Measurements from ENCODE around the gene ALDH1L1.

Gene ALDH1L1

DNA sequence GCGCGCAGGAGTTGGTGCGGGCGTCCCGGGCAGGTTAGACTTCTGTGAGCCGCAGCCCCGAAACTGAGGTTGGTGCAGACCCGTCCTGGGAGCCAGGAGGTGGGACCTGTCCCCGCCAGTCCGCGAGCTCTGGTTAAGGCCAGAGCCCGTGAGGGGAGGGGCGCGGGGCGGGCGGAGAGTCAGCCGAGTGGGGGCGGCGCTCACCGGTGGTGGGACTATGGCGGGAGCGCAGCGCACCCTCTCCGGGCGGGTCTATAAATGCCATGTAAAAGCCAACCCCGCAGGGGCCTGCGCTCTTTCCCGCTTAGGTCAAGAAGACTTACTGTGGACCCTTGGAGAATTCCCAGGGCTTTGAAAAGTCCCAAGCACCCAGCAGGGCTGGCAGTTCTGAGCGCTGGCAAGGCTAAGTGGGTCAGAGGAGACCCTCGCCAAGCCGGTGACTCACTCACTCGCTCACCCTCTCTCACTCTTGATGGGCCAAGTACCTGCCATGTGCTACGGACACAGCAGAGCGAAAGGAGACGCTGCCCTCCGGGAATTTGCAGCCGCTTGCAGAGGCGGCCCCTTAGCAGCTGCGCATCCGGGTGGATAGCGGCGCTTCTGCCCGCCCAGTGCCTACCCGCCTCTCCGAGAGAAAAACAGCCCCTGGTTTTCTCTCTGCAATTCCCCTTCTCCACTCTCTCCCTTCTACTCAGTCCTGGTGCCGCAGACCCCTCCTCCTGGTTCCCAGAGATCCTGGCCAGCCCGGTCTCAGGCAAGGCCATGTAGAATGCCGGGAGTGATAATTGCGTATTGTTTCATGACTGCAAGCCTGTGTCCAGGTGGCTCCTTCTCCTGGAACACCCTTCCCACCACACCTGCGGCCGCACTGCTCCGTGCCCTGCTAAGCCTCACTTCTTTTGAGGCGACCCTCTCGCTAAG lies at the start of gene ALDH1L1:
ALDH1L1 (minus strand) TSS at position 110 of the 921 bp plus-strand sequence. CDS start 19,607 bp downstream, outside the sequence.
- in situ Hi-C loops (cut with HindIII; ENCODE audit: low pct_ligation_motif_present, low pct_unique_long_range_greater_than_20kb, low sequenced_read_pairs): no loop called here
- DNase-seq: peak; percentile 39

DNA sequence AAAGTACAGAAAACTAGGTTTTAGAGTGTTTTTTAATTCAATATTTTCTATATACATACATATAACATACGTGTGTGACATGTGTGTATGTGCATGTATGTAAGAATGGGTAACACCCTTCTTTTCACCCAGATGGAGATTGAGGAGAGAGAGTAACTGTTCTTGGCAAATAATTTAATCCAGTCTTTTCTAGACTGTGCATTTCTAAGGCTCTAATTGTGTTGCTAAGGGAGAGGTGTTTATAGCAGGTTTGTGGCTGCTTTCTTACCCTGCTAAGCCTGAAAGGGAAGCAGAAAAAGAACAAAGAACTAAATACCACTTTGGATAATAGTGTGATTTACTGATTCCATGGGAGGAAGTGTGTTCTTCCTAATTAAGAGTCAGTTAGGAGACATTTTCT lies 46.0 kb upstream of the ALDH1L1 start:
- DNase-seq: no peak
- in situ Hi-C loops (cut with HindIII; ENCODE audit: low pct_ligation_motif_present, low pct_unique_long_range_greater_than_20kb, low sequenced_read_pairs): no loop called here

DNA sequence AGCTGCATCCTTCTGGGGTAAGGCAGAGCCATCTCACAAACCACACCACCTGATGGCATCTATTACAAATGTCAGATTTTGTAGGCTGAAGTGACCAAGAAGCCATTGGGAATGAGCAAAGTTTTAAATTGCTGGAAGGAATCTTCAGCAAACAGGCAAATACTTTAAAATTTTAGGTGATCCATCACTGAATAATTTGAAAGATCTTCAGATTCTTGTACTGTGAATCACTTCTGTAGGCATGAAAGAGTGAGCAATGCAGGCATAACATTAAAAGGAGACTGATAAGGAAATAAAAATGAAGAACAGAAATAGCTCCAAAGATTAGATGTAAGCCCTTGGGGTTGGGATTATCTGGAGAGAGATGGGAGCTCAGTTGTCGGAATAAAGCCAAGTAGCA lies 36.0 kb upstream of the ALDH1L1 start:
- DNase-seq: peak; percentile 59
- in situ Hi-C loops (cut with HindIII; ENCODE audit: low pct_ligation_motif_present, low pct_unique_long_range_greater_than_20kb, low sequenced_read_pairs): no loop called here

DNA sequence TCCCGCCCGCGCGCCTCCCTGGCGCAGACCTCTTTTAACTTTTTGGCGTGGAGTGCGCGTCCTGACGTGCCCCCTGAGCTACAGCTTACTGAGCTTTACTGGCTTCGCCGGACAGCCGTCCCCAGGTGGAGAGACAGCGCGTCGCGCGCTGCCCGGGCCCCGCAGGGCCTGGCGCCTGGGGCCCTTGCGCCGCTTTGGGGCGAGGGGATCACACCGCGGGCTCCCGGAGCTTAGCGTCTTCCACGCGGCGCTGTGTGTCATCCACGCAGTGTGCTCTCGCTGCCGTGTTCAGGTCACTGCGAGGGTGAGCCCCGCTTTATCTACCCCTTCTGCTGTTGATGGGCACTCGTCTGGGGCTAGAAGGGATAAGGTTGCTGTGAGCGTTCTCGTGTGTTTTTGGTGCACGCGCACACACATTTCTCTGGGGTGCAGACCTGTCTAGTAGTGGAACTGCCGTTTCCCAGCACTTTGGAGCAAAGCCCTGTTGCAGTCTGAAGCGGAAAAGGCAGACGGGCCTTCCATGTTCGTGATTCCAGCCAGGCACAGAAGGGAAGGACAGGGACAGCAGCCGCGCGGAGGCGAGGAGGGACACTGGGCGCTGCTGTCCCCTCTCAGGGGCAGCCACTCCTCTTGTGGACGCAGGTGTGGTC lies 33.1 kb upstream of the ALDH1L1 start:
- in situ Hi-C loops (cut with HindIII; ENCODE audit: low pct_ligation_motif_present, low pct_unique_long_range_greater_than_20kb, low sequenced_read_pairs): no loop called here
- no peak for DNase-seq

- in situ Hi-C loops (cut with HindIII; ENCODE audit: low pct_ligation_motif_present, low pct_unique_long_range_greater_than_20kb, low sequenced_read_pairs): no loop called here
- peak; percentile 61 for DNase-seq
Measured at GRCh38 chr3:126212620-126213378, 32.4 kb upstream of the ALDH1L1 start.

- no peak for DNase-seq
- in situ Hi-C loops (cut with HindIII; ENCODE audit: low pct_ligation_motif_present, low pct_unique_long_range_greater_than_20kb, low sequenced_read_pairs): no loop called here
Measured at GRCh38 chr3:126212250-126212619, 31.8 kb upstream of the ALDH1L1 start.

DNA sequence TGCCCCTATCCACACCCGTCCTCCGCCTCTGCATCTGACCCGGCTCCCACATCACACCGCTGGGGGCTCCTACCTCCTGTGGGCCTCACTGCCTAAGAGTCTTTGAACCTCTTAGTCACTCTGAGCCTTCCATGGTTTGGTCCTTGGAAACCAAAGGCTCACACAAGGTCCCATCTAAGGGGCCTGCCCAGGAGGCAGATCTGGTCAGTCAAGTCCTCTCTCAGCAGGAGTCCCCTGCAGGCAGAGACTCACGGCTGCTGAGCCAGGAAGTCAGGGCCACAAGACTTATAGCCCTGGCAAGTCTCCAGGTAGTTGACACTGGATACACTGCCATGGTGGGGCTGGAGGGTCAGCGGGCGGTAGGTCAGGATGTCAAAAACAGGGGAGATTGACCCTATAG lies 31.2 kb upstream of the ALDH1L1 start:
- in situ Hi-C loops (cut with HindIII; ENCODE audit: low pct_ligation_motif_present, low pct_unique_long_range_greater_than_20kb, low sequenced_read_pairs): no loop called here
- no peak for DNase-seq

DNA sequence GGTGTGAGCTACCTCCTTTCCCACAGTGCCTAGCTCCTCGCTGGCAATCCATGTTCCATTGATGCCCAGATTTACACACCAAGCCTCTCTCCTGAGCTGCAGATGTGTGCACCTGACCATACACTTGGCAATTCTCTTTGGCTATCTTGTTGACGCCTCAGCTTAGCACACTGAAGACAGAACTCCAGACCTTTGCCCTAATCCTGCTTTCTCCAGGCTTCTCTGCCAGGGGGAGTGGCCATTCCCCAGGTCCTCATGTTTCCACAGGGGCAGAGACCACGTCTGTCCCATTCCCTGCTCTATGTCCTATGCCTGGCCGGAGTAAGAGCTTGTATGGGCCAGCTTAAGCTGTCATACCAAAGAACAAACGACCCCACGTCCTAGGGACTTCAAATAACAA lies 30.2 kb upstream of the ALDH1L1 start:
- in situ Hi-C loops (cut with HindIII; ENCODE audit: low pct_ligation_motif_present, low pct_unique_long_range_greater_than_20kb, low sequenced_read_pairs): no loop called here
- no peak for DNase-seq

GRCh38 chr3:126209741-126210140 lies 29.4 kb upstream of the ALDH1L1 start:
- in situ Hi-C loops (cut with HindIII; ENCODE audit: low pct_ligation_motif_present, low pct_unique_long_range_greater_than_20kb, low sequenced_read_pairs): no loop called here
- no peak for DNase-seq

- peak; percentile 89 for DNase-seq
- in situ Hi-C loops (cut with HindIII; ENCODE audit: low pct_ligation_motif_present, low pct_unique_long_range_greater_than_20kb, low sequenced_read_pairs): no loop called here
Measured at GRCh38 chr3:126208606-126209256, 28.3 kb upstream of the ALDH1L1 start.

DNA sequence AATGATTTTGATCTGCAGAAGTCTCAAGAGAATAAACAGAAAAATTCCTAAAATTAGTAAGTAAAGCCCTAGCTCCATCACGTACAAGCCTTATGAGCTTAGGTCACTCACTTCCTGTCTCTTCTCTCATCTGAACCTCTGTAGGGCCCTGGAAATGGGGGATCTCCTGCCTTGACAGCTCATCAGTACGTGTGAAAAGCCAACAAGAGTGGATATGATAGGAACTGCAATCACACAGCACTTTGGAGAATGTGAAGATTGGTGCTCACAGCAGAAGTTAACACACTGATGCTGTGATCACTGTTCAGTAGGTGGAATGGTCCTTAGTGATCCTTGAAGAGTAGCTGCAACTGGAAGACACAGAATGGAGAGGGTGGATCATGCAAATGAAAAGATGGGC lies 27.8 kb upstream of the ALDH1L1 start:
- no peak for DNase-seq
- in situ Hi-C loops (cut with HindIII; ENCODE audit: low pct_ligation_motif_present, low pct_unique_long_range_greater_than_20kb, low sequenced_read_pairs): no loop called here

- in situ Hi-C loops (cut with HindIII; ENCODE audit: low pct_ligation_motif_present, low pct_unique_long_range_greater_than_20kb, low sequenced_read_pairs): no loop called here
- DNase-seq: no peak
Measured at GRCh38 chr3:126207166-126207565, 26.8 kb upstream of the ALDH1L1 start.

GRCh38 chr3:126205717-126206655 lies 25.6 kb upstream of the ALDH1L1 start:
- DNase-seq: no peak
- in situ Hi-C loops (cut with HindIII; ENCODE audit: low pct_ligation_motif_present, low pct_unique_long_range_greater_than_20kb, low sequenced_read_pairs): no loop called here

- no peak for DNase-seq
- in situ Hi-C loops (cut with HindIII; ENCODE audit: low pct_ligation_motif_present, low pct_unique_long_range_greater_than_20kb, low sequenced_read_pairs): no loop called here
Measured at GRCh38 chr3:126202680-126203079, 22.3 kb upstream of the ALDH1L1 start.

DNA sequence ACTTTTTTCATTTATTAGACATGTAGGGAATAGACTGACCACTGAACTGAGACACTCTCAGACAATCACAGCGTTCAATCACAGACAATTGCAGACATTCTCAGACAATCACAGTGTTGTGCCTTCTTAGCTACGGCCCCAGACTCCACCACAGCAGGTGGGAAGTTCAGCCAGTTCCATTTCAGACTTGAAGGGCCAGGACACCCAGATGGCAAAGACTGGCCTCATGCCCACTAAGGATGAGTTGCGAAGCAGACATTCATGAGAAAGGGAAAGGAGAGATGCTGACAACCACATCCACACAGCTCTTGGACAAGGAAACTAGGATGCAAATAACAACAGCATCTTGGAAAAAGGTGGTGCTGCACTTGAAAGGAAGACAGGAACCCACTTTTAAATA lies 21.9 kb upstream of the ALDH1L1 start:
- in situ Hi-C loops (cut with HindIII; ENCODE audit: low pct_ligation_motif_present, low pct_unique_long_range_greater_than_20kb, low sequenced_read_pairs): no loop called here
- DNase-seq: no peak

GRCh38 chr3:126201168-126201567 lies 20.8 kb upstream of the ALDH1L1 start:
- no peak for DNase-seq
- in situ Hi-C loops (cut with HindIII; ENCODE audit: low pct_ligation_motif_present, low pct_unique_long_range_greater_than_20kb, low sequenced_read_pairs): no loop called here

DNA sequence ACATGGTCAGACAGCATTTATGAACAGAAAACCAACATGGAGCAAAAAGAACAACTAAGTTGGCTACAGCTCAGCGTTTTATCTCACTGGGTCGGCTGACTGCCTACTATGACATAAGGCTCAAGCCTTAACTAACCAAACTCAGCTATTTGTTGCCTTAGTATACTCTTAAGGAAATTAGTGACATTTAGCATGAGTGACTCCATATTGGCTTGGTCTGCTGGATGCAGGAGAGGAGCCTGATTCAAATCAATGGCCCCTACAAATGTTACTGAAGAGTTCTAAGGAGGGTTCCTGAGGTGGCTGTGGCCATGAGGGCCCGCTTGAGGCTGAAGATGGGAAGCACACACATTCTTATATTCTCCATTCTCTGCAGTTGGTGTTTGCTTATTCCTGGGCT lies 20.1 kb upstream of the ALDH1L1 start:
- no peak for DNase-seq
- in situ Hi-C loops (cut with HindIII; ENCODE audit: low pct_ligation_motif_present, low pct_unique_long_range_greater_than_20kb, low sequenced_read_pairs): no loop called here

DNA sequence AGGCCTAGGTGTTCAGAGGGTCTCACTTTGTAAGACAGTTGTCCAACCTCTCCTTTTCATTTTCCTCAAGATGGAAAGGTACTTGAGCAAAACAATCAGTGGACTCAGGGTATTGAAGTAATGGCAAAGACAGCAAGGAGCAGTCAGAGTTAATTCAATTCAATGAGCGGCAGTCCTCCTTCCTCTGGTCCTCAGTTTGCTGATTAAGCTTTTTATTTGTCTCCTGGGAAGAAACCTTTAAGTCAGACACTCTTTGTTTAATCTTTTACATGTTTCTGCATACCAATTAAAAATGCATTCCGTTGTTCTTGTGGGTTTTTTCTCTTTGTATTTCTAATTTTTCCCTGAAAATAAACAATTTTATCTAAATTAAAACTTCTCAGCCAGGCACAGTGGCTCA lies 18.9 kb upstream of the ALDH1L1 start:
- no peak for DNase-seq
- in situ Hi-C loops (cut with HindIII; ENCODE audit: low pct_ligation_motif_present, low pct_unique_long_range_greater_than_20kb, low sequenced_read_pairs): no loop called here
